Tibial artery (tissue), 4 donors: ENCODE data around the gene PTPRR.

ENCODE experiments used
- DNase-seq, 2 donors: peaks; one replicate each; pipeline ENCODE4 v3.0.0-alpha.2; 2019
- H3K27ac ChIP-seq, 2 donors: fragments of 200-600 bp; sonication (generic) in 1 of 2; 1 replicate in 1 of 2; 2 replicates in 1 of 2; pipeline ENCODE4 v1.5.1; 2018 to 2019; ENCODE audit warnings: mild to moderate bottlenecking in 1 of 2
- H3K27me3 ChIP-seq, 2 donors: fragments of 200-600 bp; sonication (generic) in 1 of 2; one replicate each; pipeline versions ENCODE4 v1.5.1 to v1.6.0; 2016 to 2019
- H3K36me3 ChIP-seq, 3 donors: fragments of 200-600 bp; sonication (generic) in 2 of 3; one replicate each; pipeline ENCODE4 v1.5.1; 2016 to 2019; ENCODE audit warnings: mild to moderate bottlenecking in 2 of 3
- H3K4me1 ChIP-seq, 4 donors: fragments of 200-600 bp; sonication (generic) in 2 of 4; 1 replicate in 3 of 4; 2 replicates in 1 of 4; pipeline ENCODE4 v1.5.1; 2016 to 2019
- H3K4me3 ChIP-seq, 2 donors: fragments of 200-600 bp; sonication (generic) in 1 of 2; 1 replicate in 1 of 2; 2 replicates in 1 of 2; pipeline ENCODE4 v1.5.1; 2018 to 2019; ENCODE audit warnings: mild to moderate bottlenecking in 2 of 2
- H3K9me3 ChIP-seq, 3 donors: fragments of 200-600 bp; sonication (generic) in 1 of 3; one replicate each; pipeline ENCODE4 v1.5.1; 2016 to 2019
- CTCF ChIP-seq, 2 experiments: fragments of 200-600 bp in 1 of 2; fragments of 450-650 bp in 1 of 2; IDR thresholded peaks; one replicate each; pipeline ENCODE4 v1.5.1; 2017 to 2019; ENCODE audit warnings: antibody characterized with exemption in 2 of 2, mild to moderate bottlenecking in 1 of 2, moderate library complexity in 1 of 2
- intact Hi-C: fragments of 100-400 bp; cut with DNase I; formaldehyde crosslinking; loops from one replicate; pipeline ENCODE4 v1.15.0; 2023; ENCODE audit warnings: low total_unique reads

Gene PTPRR

GRCh38 chr12:70598467-70599193 is 321.9 kb downstream of the PTPRR start:
- TF ChIP-seq CTCF (IDR thresholded peaks at IDR 0.05) = no peak
- intact Hi-C loops = no loop called here
- no peaks in the 10 kb centered on the region for H3K9me3 ChIP-seq
- no peaks in the 10 kb centered on the region for H3K4me1 ChIP-seq
- no peaks in the 10 kb centered on the region for H3K27me3 ChIP-seq
- no peaks in the 10 kb centered on the region for H3K36me3 ChIP-seq
- DNase-seq = no peak
- no peak overlapping the region for H3K27ac ChIP-seq
- no peak overlapping the region for H3K4me3 ChIP-seq

DNA sequence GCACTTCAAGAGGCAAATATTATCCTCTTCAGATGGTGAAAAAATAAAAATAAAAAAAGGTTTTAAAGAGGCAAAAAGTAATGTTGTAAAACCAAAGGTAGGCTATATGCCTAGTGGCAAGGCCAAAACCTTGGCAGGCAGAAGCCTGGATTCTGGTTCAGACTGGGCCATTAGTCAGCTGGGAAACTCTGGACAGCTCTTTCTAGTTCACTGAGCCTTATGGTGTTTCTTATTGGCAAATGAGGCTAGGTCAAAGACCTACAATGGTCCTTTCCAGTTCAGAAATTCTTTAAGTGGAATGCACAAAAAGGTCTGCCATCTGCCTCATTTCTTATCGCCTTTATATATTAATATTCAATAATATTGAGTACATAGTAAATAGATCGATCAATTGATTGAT is 327.9 kb downstream of the PTPRR start:
- H3K27ac ChIP-seq = no peak overlapping the region
- no peak for TF ChIP-seq CTCF (IDR thresholded peaks at IDR 0.05)

GRCh38 chr12:70590549-70591226 is 329.9 kb downstream of the PTPRR start:
- Histone ChIP-seq H3K4me3 (no peak overlapping the region), H3K36me3 (no peaks in the 10 kb centered on the region), H3K4me1 (no peaks in the 10 kb centered on the region), H3K27me3 (no peaks in the 10 kb centered on the region), H3K27ac (no peak overlapping the region), H3K9me3 (no peaks in the 10 kb centered on the region)
- intact Hi-C loops = loop anchor here (5.0 kb wide), 1 partner anchor 127 kb away; no protein-coding TSS in a partner anchor
- no peak for TF ChIP-seq CTCF (IDR thresholded peaks at IDR 0.05)
- DNase-seq = no peak

More for the DNA sequence above, 327.9 kb downstream of the PTPRR start:
- Histone ChIP-seq H3K4me1 (no peaks in the 10 kb centered on the region), H3K4me3 (no peak overlapping the region), H3K27me3 (no peaks in the 10 kb centered on the region), H3K36me3 (no peaks in the 10 kb centered on the region), H3K9me3 (no peaks in the 10 kb centered on the region)
- no peak for DNase-seq
- intact Hi-C loops = loop anchor here (5.0 kb wide), 1 partner anchor 125 kb away; no protein-coding TSS in a partner anchor

DNA sequence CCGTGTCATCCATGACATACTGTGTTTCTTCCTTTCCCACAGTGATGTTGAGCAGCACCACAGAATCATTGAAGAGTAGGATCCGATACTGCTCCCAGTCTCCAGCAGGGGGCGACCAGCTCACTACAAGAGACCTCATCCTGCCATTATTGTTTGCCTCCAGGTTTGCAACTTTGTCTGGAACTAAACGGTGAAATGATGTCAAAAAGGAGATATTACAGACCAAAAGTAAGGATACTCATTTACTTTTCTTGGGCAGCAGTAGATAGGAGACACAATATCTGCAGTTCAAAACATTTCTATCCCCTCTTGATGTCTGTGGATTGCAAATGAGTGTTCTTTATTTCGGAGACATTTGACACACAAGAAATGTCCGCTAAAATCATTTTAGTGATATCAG is 330.5 kb downstream of the PTPRR start:
- peak; percentile 74 to 78 for TF ChIP-seq CTCF (IDR thresholded peaks at IDR 0.05)
- Histone ChIP-seq H3K27me3 (no peaks in the 10 kb centered on the region), H3K36me3 (no peaks in the 10 kb centered on the region), H3K4me3 (no peak overlapping the region), H3K4me1 (no peaks in the 10 kb centered on the region), H3K27ac (no peak overlapping the region), H3K9me3 (peaks cover 0 to 3% (median 0%) of the 10 kb centered on the region in 3 donors)
- intact Hi-C loops = loop anchor here (5.0 kb wide), 1 partner anchor 127 kb away; no protein-coding TSS in a partner anchor
- peak; percentile 77 to 81 for DNase-seq
